Peyer's patch (tissue), 4 donors: Measurements from ENCODE around the gene MSANTD7.

Source experiments
- POLR2A ChIP-seq, 2 donors: fragments of 450-650 bp; IDR thresholded peaks; one replicate each; pipeline ENCODE4 v1.5.1; 2017; ENCODE audit warnings: antibody characterized with exemption in 2 of 2, mild to moderate bottlenecking in 2 of 2, moderate library complexity in 2 of 2
- TF ChIP-seq, protein P1 (sequence below), 6 experiments: fragments of 450-650 bp in 4 of 6; fragments of 200-600 bp in 2 of 6; sonication (generic) in 1 of 6; IDR thresholded peaks; one replicate each; pipeline ENCODE4 v1.5.1; 2017 to 2019; ENCODE audit warnings: antibody characterized with exemption in 6 of 6, mild to moderate bottlenecking in 3 of 6, moderate library complexity in 1 of 6

DNA sequence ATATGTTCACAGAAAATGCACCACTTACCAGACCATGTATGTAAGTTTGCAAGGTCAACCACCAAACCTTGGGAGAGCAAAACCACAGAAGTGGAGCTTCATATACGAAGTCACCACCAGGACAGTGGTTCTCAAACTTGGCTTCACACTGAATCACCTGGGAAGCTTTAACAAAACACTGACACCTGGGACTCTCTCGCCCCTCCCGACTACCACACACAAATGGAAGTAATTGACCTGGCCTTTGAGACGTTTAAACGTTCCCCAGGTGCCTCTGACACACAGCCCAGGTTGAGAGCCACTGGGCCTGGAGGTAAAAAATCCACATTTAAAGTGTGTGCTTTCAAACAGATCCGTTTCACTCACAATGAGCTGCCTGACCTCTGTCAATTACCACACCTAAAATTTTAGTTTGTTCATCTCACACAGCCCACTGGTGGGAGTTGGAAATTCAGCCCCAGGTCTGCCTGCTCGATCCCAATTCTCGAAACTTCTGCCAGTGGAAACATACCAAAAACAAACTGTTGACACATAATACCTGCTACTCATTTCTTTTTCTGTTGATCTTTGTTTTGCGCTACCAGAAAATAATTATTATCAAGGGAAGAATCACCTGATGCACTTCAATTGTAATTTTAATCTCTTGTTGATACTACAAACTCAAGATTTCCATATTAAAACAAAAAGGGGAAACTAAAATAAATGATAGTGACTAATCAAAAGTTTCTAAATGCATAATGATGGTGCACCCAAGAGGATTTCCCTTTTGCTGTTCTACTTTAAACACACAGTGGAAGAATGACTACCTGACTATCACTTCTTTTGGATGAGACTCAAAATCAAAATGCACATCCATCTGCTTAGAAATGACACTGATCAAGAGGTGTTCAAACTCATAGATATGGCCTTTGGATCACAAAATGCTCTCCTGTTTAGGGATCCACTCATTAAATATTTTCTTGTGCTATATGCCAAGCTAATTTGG, 26.8 kb upstream of the MSANTD7 start:
- no peak for TF ChIP-seq POLR2A (IDR thresholded peaks at IDR 0.05)
- TF ChIP-seq, protein P1, sequence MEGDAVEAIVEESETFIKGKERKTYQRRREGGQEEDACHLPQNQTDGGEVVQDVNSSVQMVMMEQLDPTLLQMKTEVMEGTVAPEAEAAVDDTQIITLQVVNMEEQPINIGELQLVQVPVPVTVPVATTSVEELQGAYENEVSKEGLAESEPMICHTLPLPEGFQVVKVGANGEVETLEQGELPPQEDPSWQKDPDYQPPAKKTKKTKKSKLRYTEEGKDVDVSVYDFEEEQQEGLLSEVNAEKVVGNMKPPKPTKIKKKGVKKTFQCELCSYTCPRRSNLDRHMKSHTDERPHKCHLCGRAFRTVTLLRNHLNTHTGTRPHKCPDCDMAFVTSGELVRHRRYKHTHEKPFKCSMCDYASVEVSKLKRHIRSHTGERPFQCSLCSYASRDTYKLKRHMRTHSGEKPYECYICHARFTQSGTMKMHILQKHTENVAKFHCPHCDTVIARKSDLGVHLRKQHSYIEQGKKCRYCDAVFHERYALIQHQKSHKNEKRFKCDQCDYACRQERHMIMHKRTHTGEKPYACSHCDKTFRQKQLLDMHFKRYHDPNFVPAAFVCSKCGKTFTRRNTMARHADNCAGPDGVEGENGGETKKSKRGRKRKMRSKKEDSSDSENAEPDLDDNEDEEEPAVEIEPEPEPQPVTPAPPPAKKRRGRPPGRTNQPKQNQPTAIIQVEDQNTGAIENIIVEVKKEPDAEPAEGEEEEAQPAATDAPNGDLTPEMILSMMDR (IDR thresholded peaks at IDR 0.05): no peak
